NCI-H510A (cell line): ENCODE results near the gene DAGLB.
A peak's percentile ranks its signal among the peaks of the same experiment; 100 is the strongest.
"Not testable (repeated sequence)": the region's sequence is repeated elsewhere in the genome, so short reads cannot be mapped to it uniquely, and the experiment has no call there.

Experiments used
- DNase-seq: peaks from one replicate; lab custom pipeline; 2025; lab: John Stamatoyannopoulos, UW

Gene DAGLB, protein sequence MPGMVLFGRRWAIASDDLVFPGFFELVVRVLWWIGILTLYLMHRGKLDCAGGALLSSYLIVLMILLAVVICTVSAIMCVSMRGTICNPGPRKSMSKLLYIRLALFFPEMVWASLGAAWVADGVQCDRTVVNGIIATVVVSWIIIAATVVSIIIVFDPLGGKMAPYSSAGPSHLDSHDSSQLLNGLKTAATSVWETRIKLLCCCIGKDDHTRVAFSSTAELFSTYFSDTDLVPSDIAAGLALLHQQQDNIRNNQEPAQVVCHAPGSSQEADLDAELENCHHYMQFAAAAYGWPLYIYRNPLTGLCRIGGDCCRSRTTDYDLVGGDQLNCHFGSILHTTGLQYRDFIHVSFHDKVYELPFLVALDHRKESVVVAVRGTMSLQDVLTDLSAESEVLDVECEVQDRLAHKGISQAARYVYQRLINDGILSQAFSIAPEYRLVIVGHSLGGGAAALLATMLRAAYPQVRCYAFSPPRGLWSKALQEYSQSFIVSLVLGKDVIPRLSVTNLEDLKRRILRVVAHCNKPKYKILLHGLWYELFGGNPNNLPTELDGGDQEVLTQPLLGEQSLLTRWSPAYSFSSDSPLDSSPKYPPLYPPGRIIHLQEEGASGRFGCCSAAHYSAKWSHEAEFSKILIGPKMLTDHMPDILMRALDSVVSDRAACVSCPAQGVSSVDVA

DNA sequence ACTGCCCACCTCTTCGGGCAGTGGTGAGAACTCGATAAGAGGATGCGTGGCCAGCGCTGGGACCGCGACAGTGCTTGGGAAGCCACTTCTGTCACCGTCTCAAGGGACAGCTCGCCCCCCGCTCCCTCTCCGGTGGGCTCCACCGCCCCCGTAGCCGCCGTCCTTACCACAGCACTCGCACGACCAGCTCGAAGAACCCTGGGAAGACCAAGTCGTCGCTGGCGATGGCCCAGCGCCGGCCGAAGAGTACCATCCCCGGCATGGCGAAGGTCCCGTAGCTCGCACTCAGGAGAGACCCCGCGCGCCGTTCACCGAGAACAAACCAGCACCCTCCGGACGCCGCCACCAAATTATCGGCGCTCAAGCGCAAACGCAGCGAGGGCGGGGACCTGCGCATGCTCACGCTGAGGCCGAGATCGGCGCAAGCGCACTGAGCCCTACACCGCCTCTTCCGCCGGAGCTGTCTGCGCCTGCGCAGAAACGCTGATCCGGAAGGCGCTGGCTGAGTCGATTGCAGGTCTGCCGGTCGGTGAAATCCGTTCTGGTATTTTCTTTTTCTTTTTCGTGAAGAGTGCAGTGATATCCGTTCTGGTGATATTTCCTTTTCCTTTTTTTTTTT, at the start of gene DAGLB:
Gene DAGLB (minus strand): TSS at position 374 of the 619 bp plus-strand sequence. CDS start 112 bp downstream, at position 262.
- peak; percentile 81 for DNase-seq

DNA sequence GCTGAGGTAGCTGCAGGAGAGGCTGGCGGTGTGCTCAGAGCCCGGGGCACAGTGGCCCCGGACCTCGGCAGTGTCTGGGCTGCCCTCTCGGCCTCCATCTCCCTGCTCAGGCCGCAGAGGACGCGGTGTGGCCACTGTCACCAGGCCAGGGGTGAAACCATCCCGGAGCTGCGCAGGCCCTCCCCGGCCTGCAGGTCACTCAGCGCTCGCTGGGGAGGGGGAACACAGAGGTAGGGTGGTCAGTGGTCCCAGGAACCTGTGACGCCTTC, 49.8 kb upstream of the DAGLB start:
- DNase-seq: no peak

DNA sequence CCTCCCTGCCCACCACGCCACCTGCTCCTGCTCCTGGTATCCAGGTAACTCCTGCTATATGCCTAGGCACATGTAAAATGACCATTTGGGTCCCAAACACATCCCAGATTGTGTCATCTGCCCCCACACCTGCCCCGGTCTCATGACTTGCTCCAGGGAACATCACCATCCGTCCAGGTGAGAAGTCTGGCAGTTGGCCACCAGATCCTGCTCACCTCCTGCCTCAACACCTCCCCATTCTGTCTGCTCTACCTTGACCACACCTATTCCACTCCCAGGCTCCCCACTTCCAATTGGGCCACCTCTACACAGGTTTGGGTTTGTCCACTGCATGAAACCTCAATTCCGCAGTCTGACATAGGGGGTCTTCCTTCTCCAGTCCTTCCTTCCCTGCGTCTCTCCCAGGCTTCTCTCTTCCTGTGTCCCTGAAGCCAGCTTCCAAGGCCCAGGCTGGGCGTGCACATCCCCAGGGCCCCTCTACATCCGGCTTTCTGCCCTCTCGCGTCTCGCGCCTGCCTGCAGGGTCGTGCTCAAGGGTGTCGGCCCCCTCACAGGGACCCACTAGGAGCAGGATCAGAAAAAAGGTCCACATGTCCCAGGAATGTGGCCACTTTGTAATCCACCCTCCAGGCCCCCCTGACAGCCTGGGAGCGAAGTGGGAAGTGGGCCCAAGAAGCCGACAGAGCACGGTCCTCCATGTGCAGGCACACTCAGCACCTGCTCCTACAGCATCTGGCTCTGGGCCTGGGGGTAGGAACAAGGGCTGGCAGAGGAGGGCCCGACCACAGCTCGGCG, 49.3 kb upstream of the DAGLB start:
- no peak for DNase-seq

GRCh38 chr7:6495597-6496262, 48.0 kb upstream of the DAGLB start:
- DNase-seq: no peak

- no peak for DNase-seq
Measured at GRCh38 chr7:6494365-6494764, 46.6 kb upstream of the DAGLB start.

DNA sequence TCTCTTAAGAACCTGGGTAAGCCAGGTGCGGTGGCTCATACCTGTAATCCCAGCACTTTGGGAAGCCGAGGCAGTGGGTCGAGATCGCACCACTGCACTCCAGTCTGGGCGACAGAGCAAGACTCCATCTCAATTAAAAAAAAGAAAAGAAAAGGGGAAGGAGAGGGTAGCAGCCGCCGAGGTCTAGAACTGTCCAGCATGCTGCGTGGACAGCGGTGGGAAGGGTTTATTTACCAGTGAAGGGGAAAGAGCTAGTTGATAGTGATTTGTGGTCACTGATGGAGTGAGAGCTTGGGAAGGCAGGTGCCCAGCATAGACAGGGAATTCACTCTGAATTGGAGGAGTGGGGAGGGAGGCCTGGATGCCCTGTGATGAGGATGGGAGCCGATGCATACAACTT, 43.4 kb upstream of the DAGLB start:
- DNase-seq: no peak

DNA sequence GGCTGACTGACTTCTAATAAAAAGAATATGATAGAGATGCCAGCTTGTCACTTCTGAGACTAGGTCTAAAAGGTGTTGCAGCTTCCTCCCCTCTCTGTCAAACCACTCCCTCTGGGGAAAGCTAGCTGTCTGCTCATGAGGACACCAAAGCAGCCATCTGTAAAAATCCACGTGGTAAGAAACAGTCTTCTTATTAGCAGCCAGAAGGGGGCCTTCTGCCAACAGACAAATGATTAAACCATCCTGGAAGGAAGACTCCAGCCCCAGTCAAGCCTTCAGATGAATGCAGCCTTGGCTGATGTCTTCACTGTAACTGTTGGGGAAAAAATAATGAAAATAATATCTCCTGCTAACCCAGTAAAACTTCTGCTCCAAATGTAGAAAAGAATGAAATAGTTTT, 41.9 kb upstream of the DAGLB start:
- no peak for DNase-seq

DNA sequence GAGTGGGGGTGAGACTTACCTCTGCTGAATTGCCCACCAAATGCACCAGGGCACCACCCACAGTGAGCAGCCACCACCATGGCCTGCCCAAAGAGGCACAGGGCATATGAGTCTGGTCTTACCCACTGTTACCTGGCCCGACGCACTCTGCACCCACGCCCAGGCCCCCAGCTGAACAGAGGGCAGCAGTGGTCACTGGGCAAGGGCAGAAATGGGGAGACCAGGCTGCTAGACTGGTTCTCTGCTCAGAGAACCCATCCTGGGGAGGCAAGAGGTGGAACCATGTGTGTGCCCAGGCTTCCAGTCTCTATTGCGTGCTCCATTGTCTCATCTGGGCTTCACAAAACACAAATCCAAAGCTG, 39.4 kb upstream of the DAGLB start:
- no peak for DNase-seq

DNA sequence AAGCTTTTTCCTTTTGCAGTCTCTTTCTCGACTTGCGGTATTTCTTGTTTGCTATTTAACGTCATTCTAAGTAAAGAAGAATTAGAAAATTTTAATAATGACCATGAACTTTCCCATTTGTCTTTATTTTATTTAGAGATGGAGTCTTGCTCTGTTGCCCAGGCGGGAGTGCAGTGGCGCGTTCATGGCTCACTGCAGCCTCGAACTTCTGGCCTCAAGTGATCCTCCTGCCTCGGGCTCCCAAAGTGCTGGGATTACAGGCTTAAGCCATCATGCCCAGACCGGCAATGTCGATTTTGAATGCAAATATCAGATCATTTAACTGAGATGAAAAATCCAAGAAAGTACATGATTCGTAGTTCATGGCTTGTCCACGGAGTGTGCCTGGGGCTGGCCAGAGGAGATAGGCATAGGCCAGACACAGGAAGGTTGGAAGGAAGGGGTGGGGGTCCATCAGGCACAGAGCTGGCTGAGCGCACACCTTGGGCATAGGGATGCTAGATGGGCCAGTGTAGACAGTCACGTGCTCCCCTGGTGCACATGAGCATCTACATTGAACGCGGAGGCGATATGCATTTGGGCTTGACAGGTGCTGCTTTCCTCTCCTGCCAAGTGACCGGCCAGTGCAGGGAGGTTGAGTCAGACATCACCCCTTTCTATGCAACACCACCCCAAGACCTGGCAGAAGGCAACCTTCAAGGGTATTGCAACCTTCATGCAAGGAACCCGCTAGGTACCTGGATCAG, 38.9 kb upstream of the DAGLB start:
- no peak for DNase-seq

- DNase-seq: no peak
Measured at GRCh38 chr7:6482743-6483119, 35.0 kb upstream of the DAGLB start.

- no peak for DNase-seq
Measured at GRCh38 chr7:6482307-6482706, 34.6 kb upstream of the DAGLB start.

DNA sequence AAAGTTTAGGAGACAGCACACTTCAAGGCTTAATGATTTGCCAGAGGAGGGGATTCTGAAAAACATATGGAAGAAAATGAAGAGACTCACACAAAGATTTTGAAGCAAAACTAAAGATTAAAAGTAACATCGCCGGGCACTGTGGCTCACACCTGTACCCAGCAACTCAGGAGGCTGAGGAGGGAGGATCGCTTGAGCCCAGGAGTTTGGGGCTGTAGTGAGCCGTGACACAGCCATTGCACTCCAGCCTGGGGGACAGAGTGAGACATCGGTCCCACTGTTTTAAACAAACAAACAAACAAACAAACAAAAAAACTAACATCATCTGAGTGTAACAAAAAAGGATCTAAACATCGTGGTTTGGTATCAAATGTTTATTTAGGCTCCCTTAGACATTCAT, 33.7 kb upstream of the DAGLB start:
- DNase-seq: no peak

DNA sequence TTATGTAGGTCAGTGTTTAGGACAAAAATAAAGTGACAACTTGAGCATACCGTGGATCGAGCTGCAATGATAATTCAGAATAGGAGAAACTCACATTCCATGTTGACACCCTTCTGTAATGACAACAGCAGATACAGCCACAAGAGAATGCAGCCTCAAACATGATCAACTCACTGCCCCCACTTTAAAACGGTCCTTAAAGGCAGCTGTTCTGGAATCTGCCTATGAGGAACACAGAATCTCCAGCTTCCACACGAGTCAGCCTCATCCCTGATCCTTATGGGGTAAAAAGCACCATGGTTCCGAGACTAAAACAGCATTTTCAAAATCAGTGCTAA, 32.5 kb upstream of the DAGLB start:
- no peak for DNase-seq

- DNase-seq: no peak
Measured at GRCh38 chr7:6479067-6479466, 31.3 kb upstream of the DAGLB start.

DNA sequence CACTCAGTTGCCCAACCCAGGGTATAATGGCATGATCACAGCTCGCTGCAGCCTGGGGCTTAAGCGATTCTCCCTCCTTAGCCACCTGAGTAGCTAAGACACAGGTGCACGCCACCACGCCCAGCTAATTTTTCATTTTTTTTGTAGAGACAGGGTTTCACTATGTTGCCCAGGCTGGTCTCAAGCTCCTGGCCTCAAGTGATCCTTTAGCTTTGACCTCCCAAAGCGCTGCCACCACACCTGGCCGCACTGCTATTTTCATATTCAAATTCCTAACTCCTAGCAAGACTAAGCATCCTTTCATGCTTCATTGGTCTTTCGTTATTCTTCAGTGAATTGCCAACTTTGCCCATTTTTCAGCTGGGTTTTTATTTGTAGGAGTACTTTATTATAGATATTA, 30.4 kb upstream of the DAGLB start:
- DNase-seq: no peak

- DNase-seq: no peak
Measured at GRCh38 chr7:6477318-6477660, 29.5 kb upstream of the DAGLB start.

DNA sequence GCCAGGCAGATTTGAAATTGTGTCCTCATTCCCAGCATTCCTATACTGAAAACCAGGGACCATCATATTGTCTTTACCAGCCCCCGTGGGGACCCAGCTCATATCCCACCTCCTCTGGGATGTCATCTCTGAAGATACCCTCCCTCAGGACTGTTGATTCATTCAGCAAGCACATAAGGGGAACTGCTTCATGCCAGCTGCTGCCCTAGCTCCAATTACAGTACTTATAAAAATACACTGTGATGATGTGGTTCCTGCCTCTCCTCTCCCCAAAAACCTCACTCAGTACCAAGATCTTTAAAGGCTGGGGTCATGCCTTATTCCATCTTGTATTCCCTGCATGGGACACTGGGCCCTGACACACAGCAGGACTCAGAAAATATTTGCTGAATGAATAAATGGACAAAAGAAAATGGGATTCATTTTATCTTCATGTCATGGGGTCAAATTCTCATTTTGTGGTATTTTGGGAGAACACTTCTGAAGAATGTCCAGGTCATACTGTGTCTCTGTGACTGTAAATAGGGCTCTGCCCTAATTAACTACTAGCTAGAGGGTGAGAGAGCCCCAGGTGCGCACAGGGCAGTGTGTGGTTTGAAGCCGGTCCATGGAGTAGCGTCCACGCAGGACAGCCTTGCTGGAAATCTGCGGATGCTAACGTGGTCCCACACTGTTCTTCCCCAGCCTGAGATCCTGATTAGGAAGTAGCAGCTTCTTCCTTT, 29.0 kb upstream of the DAGLB start:
- DNase-seq: no peak

DNA sequence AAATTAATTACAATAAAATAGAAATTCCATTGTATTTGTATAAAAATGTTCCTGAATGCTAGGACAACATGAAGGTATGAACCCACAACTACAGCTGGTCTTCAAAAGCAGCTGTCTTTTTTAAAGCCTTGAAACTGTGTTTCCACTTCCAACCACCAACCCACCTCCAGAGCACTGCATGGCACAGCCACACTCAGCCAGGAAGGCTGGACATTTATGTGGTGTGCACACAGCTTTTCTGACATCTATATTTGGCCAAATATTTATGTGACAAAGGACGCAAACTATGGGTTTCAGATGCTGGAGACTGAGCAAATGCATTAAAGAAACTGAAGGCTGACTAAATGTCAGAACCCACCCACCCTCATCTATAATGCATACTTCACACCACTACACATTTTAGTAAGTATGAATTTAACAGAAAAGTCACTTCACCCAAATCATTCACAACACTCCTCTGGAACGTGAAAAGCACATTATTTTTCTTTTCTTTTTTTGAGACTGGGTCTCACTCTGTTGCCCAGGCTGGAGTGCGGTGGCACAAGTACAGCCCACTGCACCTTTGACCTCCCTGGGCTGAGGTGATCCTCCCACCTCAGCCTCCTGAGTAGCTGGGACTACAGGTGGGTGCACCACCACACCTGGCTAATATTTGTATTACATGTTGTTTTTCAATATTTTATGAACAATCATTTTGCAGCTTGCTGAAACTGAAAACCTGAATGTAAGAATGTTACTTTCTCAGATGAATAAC, 27.9 kb upstream of the DAGLB start:
- no peak for DNase-seq

DNA sequence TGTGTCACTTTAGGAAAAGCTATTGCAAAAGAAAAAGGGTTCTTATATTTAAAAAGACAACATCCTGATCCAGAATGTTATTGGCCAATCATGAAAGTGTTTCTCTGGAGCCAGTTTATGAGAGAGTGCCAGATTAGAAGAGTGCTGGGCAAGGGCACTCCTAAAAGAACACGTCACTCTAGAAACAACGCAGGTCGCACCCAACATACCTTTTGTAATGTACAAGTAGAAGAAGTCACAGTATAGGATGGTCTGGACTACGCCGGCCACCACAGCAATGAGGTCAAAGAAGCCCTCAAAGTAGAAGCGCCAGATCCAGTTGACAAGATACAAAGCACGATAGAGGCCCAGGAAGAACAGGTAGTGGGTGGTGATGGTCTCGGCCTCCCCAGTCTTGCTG, 18.1 kb upstream of the DAGLB start:
- no peak for DNase-seq

- not testable (repeated sequence) for DNase-seq
Measured at GRCh38 chr7:6463609-6464008, 15.9 kb upstream of the DAGLB start.
